DND-41 (cell line): Measurements from ENCODE around the gene SERPINE2.

Experiments
- ATAC-seq: fragments of 200-7000 bp; cut with Tn5 transposase; 3 replicates; pipeline ENCODE4 v1.9.1; 2021; ENCODE audit warnings: low read depth; ENCODE audit not compliant: insufficient read depth
- DNase-seq: peaks from one replicate; pipeline ENCODE4 v3.0.0-alpha.2; 2020
- H2AFZ ChIP-seq: 2 replicates; pipeline ENCODE4 v1.6.0; 2012; ENCODE audit warnings: low read depth, low read length
- H3K27ac ChIP-seq: 2 replicates; pipeline ENCODE4 v1.5.1; 2012; ENCODE audit warnings: low read length, inconsistent platforms
- H3K27me3 ChIP-seq: fragments of 200-600 bp; sonication (generic); 2 replicates; pipeline ENCODE4 v1.6.0; 2012; ENCODE audit warnings: low read length, mild to moderate bottlenecking, inconsistent platforms; ENCODE audit not compliant: insufficient read depth, poor library complexity
- H3K36me3 ChIP-seq: 2 replicates; pipeline ENCODE4 v1.5.1; 2012; ENCODE audit warnings: low read length, inconsistent platforms; ENCODE audit not compliant: insufficient read depth
- H3K4me1 ChIP-seq: 2 replicates; pipeline ENCODE4 v1.5.1; 2012; ENCODE audit warnings: mild to moderate bottlenecking, low read length; ENCODE audit not compliant: insufficient read depth
- H3K4me2 ChIP-seq: 2 replicates; pipeline ENCODE4 v1.6.0; 2012; ENCODE audit warnings: mild to moderate bottlenecking, moderate library complexity, low read length, inconsistent platforms; ENCODE audit not compliant: insufficient read depth
- H3K4me3 ChIP-seq, 2 experiments: fragments of 200-600 bp in 1 of 2; shearing (Covaris generic) in 1 of 2; 2 replicates each; pipeline ENCODE4 v1.5.1; 2012 to 2016; ENCODE audit warnings: inconsistent platforms in 2 of 2, low read length in 2 of 2, mild to moderate bottlenecking in 2 of 2, low read depth in 1 of 2, moderate library complexity in 1 of 2
- H3K79me2 ChIP-seq: 2 replicates; pipeline ENCODE4 v1.6.0; 2012; ENCODE audit warnings: low read length, inconsistent platforms; ENCODE audit not compliant: insufficient read depth
- H3K9ac ChIP-seq: 2 replicates; pipeline ENCODE4 v1.6.0; 2012; ENCODE audit warnings: low read depth, mild to moderate bottlenecking, inconsistent platforms, low read length, moderate library complexity
- H3K9me3 ChIP-seq: 2 replicates; pipeline ENCODE4 v1.5.1; 2012; ENCODE audit warnings: low read length, moderate library complexity, mild to moderate bottlenecking, inconsistent platforms; ENCODE audit not compliant: insufficient read depth, severe bottlenecking
- H4K20me1 ChIP-seq: 2 replicates; pipeline ENCODE4 v1.6.0; 2012; ENCODE audit warnings: low read length; ENCODE audit not compliant: insufficient read depth
- CTCF ChIP-seq: IDR thresholded peaks from 2 replicates; pipeline ENCODE4 v1.5.1; 2012; ENCODE audit warnings: borderline replicate concordance, low read length, moderate library complexity, mild to moderate bottlenecking; ENCODE audit not compliant: poor library complexity, severe bottlenecking; ENCODE audit errors: extremely low read depth
- EZH2 ChIP-seq: IDR thresholded peaks from 3 replicates; pipeline ENCODE4 v1.6.1; 2012; ENCODE audit warnings: borderline replicate concordance, low read depth, mild to moderate bottlenecking, moderate library complexity, low read length, inconsistent platforms; ENCODE audit not compliant: severe bottlenecking

SERPINE2 gene

DNA sequence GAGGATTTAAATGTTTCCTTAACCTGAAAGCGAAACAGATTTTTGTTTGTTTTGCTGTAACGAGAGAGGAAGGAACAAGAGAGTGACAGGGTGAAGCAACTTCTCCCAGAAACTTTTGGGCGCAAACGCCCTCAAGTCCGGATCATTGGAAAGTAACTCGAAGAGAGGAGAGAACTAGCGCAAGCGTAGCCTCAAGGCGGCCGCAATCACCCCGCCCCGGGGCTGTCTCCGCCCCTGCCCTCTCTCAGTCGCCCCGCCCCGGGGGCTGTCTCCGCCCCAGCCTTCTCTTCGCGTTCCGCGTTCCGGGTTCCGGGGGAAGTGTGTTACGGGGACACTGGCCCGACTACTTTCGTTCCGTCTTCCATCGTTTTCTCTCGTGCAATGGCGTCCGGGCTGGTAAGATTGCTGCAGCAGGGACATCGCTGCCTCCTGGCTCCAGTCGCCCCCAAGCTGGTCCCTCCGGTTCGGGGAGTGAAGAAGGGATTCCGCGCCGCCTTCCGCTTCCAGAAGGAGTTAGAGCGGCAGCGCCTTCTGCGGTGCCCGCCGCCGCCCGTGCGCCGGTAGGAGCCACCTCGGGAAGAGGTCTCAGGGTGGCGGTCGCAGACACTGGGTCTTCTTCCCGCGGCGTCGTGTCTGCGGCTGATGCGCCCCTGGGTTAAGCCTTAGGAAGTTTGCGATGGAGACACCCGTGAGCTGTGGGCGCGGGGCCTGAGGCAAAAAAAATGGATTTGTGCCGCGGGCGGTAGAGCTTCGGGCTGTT, 81.8 kb downstream of the SERPINE2 start, which contains the start of gene MRPL44:
Gene MRPL44, plus strand, starts transcription at position 372 of the 760 bp plus-strand sequence. Its CDS starts 10 bp downstream, at position 382.
- no peak for TF ChIP-seq CTCF
- TF ChIP-seq EZH2 = no peak
- Histone ChIP-seq H3K4me2 (peak within 1 kb of the TSS; percentile 91), H3K79me2 (peaks cover 50% of the 10 kb centered on the region), H3K27me3 (no peaks in the 10 kb centered on the region), H3K27ac (peak within 1 kb of the TSS; percentile 92), H4K20me1 (peaks cover 19% of the 10 kb centered on the region; the same call in 1 of the 2 replicates), H3K36me3 (peaks cover 29% of the 10 kb centered on the region), H3K9ac (peak within 1 kb of the TSS; percentile 90), H2AFZ (peak within 1 kb of the TSS; percentile 98), H3K4me1 (peaks cover 51% of the 10 kb centered on the region), H3K4me3 (peak within 1 kb of the TSS; percentile 94 to 100), H3K9me3 (no peaks in the 10 kb centered on the region)
- peak; percentile 94 for DNase-seq
- peak; percentile 99 for ATAC-seq

- peak overlapping the region; percentile 91; the same call in 1 of the 2 replicates for H3K4me2 ChIP-seq
- H3K79me2 ChIP-seq = peaks cover 41% of the 10 kb centered on the region
- peak overlapping the region; percentile 53 for H2AFZ ChIP-seq
- H3K9ac ChIP-seq = 0 out of 2 replicates have a peak overlapping the region, but pooled peaks have one; percentile 90
- ATAC-seq (no peak), DNase-seq (no peak)
- H3K4me1 ChIP-seq = peaks cover 42% of the 10 kb centered on the region
- peaks cover 10% of the 10 kb centered on the region; the same call in 1 of the 2 replicates for H4K20me1 ChIP-seq
- H3K4me3 ChIP-seq = no peak overlapping the region
- TF ChIP-seq EZH2 (no peak), CTCF (no peak)
- H3K36me3 ChIP-seq = peaks cover 19% of the 10 kb centered on the region
- H3K27me3 ChIP-seq = no peaks in the 10 kb centered on the region
- H3K27ac ChIP-seq = no peak overlapping the region
- no peaks in the 10 kb centered on the region for H3K9me3 ChIP-seq
Observed at GRCh38 chr2:223956300-223956699, 82.8 kb downstream of the SERPINE2 start.

DNA sequence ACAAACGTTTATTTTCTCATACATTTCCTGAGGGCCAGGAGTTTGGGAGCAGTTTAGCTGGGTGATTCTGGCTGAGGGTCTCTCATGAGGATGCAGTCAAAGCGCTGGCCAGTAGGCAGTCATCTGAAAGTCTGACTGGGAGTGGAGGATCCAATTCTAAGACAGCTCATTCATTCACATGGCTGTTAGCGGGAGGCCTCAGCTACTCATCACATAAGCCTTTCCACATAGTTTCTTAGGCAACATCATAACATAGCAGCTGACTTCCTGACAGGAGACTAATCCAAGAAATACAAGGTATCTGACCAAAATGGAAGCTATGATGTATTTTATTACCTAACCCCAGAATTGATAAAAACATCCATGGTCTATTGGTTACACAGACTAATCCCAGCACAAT, 84.7 kb downstream of the SERPINE2 start:
- TF ChIP-seq CTCF (no peak), EZH2 (no peak)
- H3K27ac ChIP-seq = no peak overlapping the region
- peaks cover 23% of the 10 kb centered on the region for H3K4me1 ChIP-seq
- no peaks in the 10 kb centered on the region for H3K9me3 ChIP-seq
- DNase-seq (no peak), ATAC-seq (no peak)
- no peak overlapping the region for H3K9ac ChIP-seq
- no peak overlapping the region for H3K4me2 ChIP-seq
- H3K79me2 ChIP-seq = peaks cover 22% of the 10 kb centered on the region
- peak overlapping the region; percentile 35; the same call in 1 of the 2 replicates for H2AFZ ChIP-seq
- H3K4me3 ChIP-seq = no peak overlapping the region
- H3K36me3 ChIP-seq = peaks cover under 1% of the 10 kb centered on the region
- peaks cover 4% of the 10 kb centered on the region; the same call in 1 of the 2 replicates for H4K20me1 ChIP-seq
- H3K27me3 ChIP-seq = no peaks in the 10 kb centered on the region
